NB4 (cell line): ENCODE measurements around the gene CCNY.

Source experiments
- CTCF ChIP-seq: IDR thresholded peaks from one replicate; pipeline ENCODE4 v1.5.1; 2012; ENCODE audit warnings: low read depth, low read length
- MAX ChIP-seq: IDR thresholded peaks from 2 replicates; pipeline ENCODE4 v1.6.1; 2011; ENCODE audit warnings: low read depth, low read length
- MYC ChIP-seq: IDR thresholded peaks from 2 replicates; pipeline ENCODE4 v1.6.1; 2011; ENCODE audit warnings: low read depth, low read length
- POLR2A ChIP-seq: IDR thresholded peaks from 2 replicates; pipeline ENCODE4 v1.6.1; 2011; ENCODE audit warnings: mild to moderate bottlenecking; ENCODE audit not compliant: insufficient read length; ENCODE audit errors: extremely low read depth

- TF ChIP-seq CTCF (no peak), POLR2A (no peak), MYC (no peak), MAX (no peak)
These were observed 275.4 kb downstream of the CCNY start for GRCh38 chr10:35611750-35612149.
